ENCODE data around the gene RAPGEF4. TPM values are rescaled to one million over a fixed set of nuclear protein-coding genes. Genes with fewer than 3 reads are reported as not detected.

The RAPGEF4 gene
- polyA plus RNA-seq, 3 donors: not detected

DNA sequence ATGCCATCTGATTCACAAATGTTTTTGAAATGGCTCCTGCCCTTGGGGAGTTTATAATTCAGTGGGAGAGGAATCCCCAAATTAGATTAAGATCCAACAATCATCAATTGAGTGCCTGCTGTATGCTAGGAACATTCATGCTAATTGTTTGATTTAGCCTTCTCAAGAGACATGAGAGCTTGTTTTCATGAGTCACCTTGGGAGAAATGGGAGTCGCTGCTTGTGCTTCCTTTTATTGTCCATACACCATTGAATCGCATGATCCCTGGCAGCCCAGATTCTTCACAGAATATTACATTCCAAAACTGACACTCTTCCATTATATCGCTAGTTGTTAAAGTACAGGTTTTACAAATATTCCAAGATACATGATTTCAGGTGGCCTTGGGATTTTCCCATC, 234.0 kb downstream of the RAPGEF4 start:
- DNase-seq: peak in 1 of 3 donors; percentile 29
- no peaks in the 10 kb centered on the region for H3K79me2 ChIP-seq (ENCODE audit: insufficient read depth, low read length)
- H3K4me1 ChIP-seq (ENCODE audit: control insufficient read depth in 1 of 2, insufficient read depth in 2 of 2, low read length in 2 of 2): peaks cover 0 to 9% of the 10 kb centered on the region in 2 donors
- no peaks in the 10 kb centered on the region for H3K36me3 Mint-ChIP-seq
- no peak overlapping the region for H2AFZ ChIP-seq (ENCODE audit: insufficient read depth, low read depth, low read length, poor library complexity, severe bottlenecking)
- H3K27ac ChIP-seq (ENCODE audit: low read depth in 1 of 2, low read length in 2 of 2): no peak overlapping the region
- no peak overlapping the region for H3K4me2 ChIP-seq (replicated peaks; ENCODE audit: extremely low read depth, low read length, poor library complexity, severe bottlenecking)
- intact Hi-C loops (cut with micrococcal nuclease): no loop called here
- no peak overlapping the region for H3K4me3 Mint-ChIP-seq
- no peak overlapping the region for H3K4me3 ChIP-seq (replicated peaks in 1 of 3; ENCODE audit: low read depth in 2 of 3, low read length in 3 of 3)
- no peaks in the 10 kb centered on the region for H3K4me1 Mint-ChIP-seq
- 74% methylated on average over 3 of the region's 3 CpGs for WGBS (ENCODE audit: insufficient coverage)
- no peaks in the 10 kb centered on the region for H4K20me1 ChIP-seq (ENCODE audit: insufficient read depth, low read length)
- H3K9me3 ChIP-seq (replicated peaks in 1 of 2; ENCODE audit: control insufficient read depth in 1 of 2, insufficient read depth in 1 of 2, low read length in 2 of 2): no peaks in the 10 kb centered on the region
- peaks cover 0 to 2% of the 10 kb centered on the region in 2 donors for H3K27me3 ChIP-seq (ENCODE audit: control insufficient read depth in 2 of 2, insufficient read depth in 2 of 2, low read length in 2 of 2)
- H3K9me3 Mint-ChIP-seq: no peaks in the 10 kb centered on the region
- H3K27ac Mint-ChIP-seq: no peak overlapping the region
- H3K27me3 Mint-ChIP-seq (ENCODE audit: low read depth in 3 of 3): no peaks in the 10 kb centered on the region
- no peak overlapping the region for H3K9ac ChIP-seq (ENCODE audit: insufficient read depth, low read length, poor library complexity, severe bottlenecking)
- no peak for TF ChIP-seq CTCF (IDR thresholded peaks at IDR 0.05)
- no peaks in the 10 kb centered on the region for H3K36me3 ChIP-seq (replicated peaks in 1 of 2; ENCODE audit: control insufficient read depth in 1 of 2, insufficient read depth in 2 of 2, low read length in 2 of 2)

- Mint-ChIP-seq H3K36me3 (no peaks in the 10 kb centered on the region), H3K4me3 (no peak overlapping the region), H3K27ac (no peak overlapping the region), H3K9me3 (no peaks in the 10 kb centered on the region), H3K27me3 (ENCODE audit: low read depth in 3 of 3) (no peaks in the 10 kb centered on the region), H3K4me1 (peaks cover 2% of the 10 kb centered on the region)
- no peak overlapping the region for H3K9ac ChIP-seq (ENCODE audit: insufficient read depth, low read length, poor library complexity, severe bottlenecking)
- H3K36me3 ChIP-seq (replicated peaks in 1 of 2; ENCODE audit: control insufficient read depth in 1 of 2, insufficient read depth in 2 of 2, low read length in 2 of 2): no peaks in the 10 kb centered on the region
- intact Hi-C loops (cut with micrococcal nuclease): no loop called here
- no peaks in the 10 kb centered on the region for H3K9me3 ChIP-seq (replicated peaks in 1 of 2; ENCODE audit: control insufficient read depth in 1 of 2, insufficient read depth in 1 of 2, low read length in 2 of 2)
- peaks cover 0 to 9% of the 10 kb centered on the region in 2 donors for H3K4me1 ChIP-seq (ENCODE audit: control insufficient read depth in 1 of 2, insufficient read depth in 2 of 2, low read length in 2 of 2)
- H2AFZ ChIP-seq (ENCODE audit: insufficient read depth, low read depth, low read length, poor library complexity, severe bottlenecking): no peak overlapping the region
- H3K79me2 ChIP-seq (ENCODE audit: insufficient read depth, low read length): no peaks in the 10 kb centered on the region
- DNase-seq: no peak
- 82% methylated on average over 4 of the region's 4 CpGs for WGBS (ENCODE audit: insufficient coverage)
- no peak overlapping the region for H3K27ac ChIP-seq (ENCODE audit: low read depth in 1 of 2, low read length in 2 of 2)
- no peak overlapping the region for H3K4me2 ChIP-seq (replicated peaks; ENCODE audit: extremely low read depth, low read length, poor library complexity, severe bottlenecking)
- H3K27me3 ChIP-seq (ENCODE audit: control insufficient read depth in 2 of 2, insufficient read depth in 2 of 2, low read length in 2 of 2): peaks cover 0 to 2% of the 10 kb centered on the region in 2 donors
- H4K20me1 ChIP-seq (ENCODE audit: insufficient read depth, low read length): no peaks in the 10 kb centered on the region
- no peak overlapping the region for H3K4me3 ChIP-seq (replicated peaks in 1 of 3; ENCODE audit: low read depth in 2 of 3, low read length in 3 of 3)
- no peak for TF ChIP-seq CTCF (IDR thresholded peaks at IDR 0.05)
Observed at GRCh38 chr2:172970660-172971059, 235.0 kb downstream of the RAPGEF4 start.
